H9 (cell line): Measurements from ENCODE around the gene GCC2. TPM values are rescaled to one million over a fixed set of nuclear protein-coding genes. Genes with fewer than 3 reads are reported as not detected.

Source experiments
- DNase-seq: peaks from one replicate; pipeline ENCODE4 v3.0.0-alpha.2; 2017
- H2AFZ ChIP-seq: one replicate; pipeline ENCODE4 v1.6.1; 2013; ENCODE audit warnings: mild to moderate bottlenecking, low read length, control low read depth, moderate library complexity
- H2AK5ac ChIP-seq: 2 replicates; pipeline ENCODE4 v1.6.1; 2013; ENCODE audit warnings: low read length, control low read depth, mixed read lengths; ENCODE audit not compliant: insufficient read length
- H2BK120ac ChIP-seq: one replicate; pipeline ENCODE4 v1.6.1; 2013; ENCODE audit warnings: low read depth, mild to moderate bottlenecking, low read length, control low read depth, inconsistent platforms; ENCODE audit not compliant: poor library complexity, severe bottlenecking
- H2BK12ac ChIP-seq: 2 replicates; pipeline ENCODE4 v1.6.1; 2013; ENCODE audit warnings: low read length, control low read depth, mixed read lengths, low read depth; ENCODE audit not compliant: insufficient read length
- H2BK15ac ChIP-seq: 2 replicates; pipeline ENCODE4 v1.6.1; 2013; ENCODE audit warnings: low read depth, low read length, control low read depth
- H2BK20ac ChIP-seq: one replicate; pipeline ENCODE4 v1.6.1; 2013; ENCODE audit warnings: low read depth, mild to moderate bottlenecking, low read length, control low read depth, inconsistent platforms; ENCODE audit not compliant: poor library complexity, severe bottlenecking
- H2BK5ac ChIP-seq: 2 replicates; pipeline ENCODE4 v1.6.1; 2013; ENCODE audit warnings: low read length, control low read depth, mixed read lengths; ENCODE audit not compliant: insufficient read length
- H3K14ac ChIP-seq: 2 replicates; pipeline ENCODE4 v1.6.1; 2013; ENCODE audit warnings: low read length, control low read depth; ENCODE audit not compliant: insufficient read depth
- H3K18ac ChIP-seq: 2 replicates; pipeline ENCODE4 v1.6.1; 2013; ENCODE audit warnings: low read depth, mild to moderate bottlenecking, mixed read lengths, low read length, control low read depth; ENCODE audit not compliant: insufficient read length
- H3K23ac ChIP-seq: 2 replicates; pipeline ENCODE4 v1.6.1; 2013; ENCODE audit warnings: low read length, control low read depth, mixed read lengths, low read depth; ENCODE audit not compliant: insufficient read length
- H3K23me2 ChIP-seq: 2 replicates; pipeline ENCODE4 v1.6.1; 2013; ENCODE audit warnings: low read depth, mild to moderate bottlenecking, mixed read lengths, low read length, control low read depth; ENCODE audit not compliant: insufficient read length, poor library complexity, severe bottlenecking
- H3K27ac ChIP-seq: 2 replicates; pipeline ENCODE4 v1.5.1; 2013; ENCODE audit warnings: low read length, control low read depth, mixed read lengths, low read depth; ENCODE audit not compliant: insufficient read length
- H3K27me3 ChIP-seq: 2 replicates; pipeline ENCODE4 v1.6.1; 2013; ENCODE audit warnings: low read length, control low read depth, inconsistent platforms; ENCODE audit not compliant: insufficient read depth
- H3K4ac ChIP-seq: 2 replicates; pipeline ENCODE4 v1.6.1; 2013; ENCODE audit warnings: low read depth, mild to moderate bottlenecking, control low read depth, inconsistent platforms, low read length, moderate library complexity
- H3K4me1 ChIP-seq: 2 replicates; pipeline ENCODE4 v1.6.1; 2013; ENCODE audit warnings: low read length, control low read depth, inconsistent platforms; ENCODE audit not compliant: insufficient read depth
- H3K4me2 ChIP-seq: 2 replicates; pipeline ENCODE4 v1.6.1; 2013; ENCODE audit warnings: low read length, control low read depth, mixed read lengths; ENCODE audit not compliant: insufficient read length, insufficient read depth
- H3K56ac ChIP-seq: 2 replicates; pipeline ENCODE4 v1.6.1; 2013; ENCODE audit warnings: low read depth, mild to moderate bottlenecking, mixed read lengths, low read length, control low read depth; ENCODE audit not compliant: insufficient read length
- H3K79me1 ChIP-seq: 2 replicates; pipeline ENCODE4 v1.6.1; 2013; ENCODE audit warnings: low read depth, mild to moderate bottlenecking, moderate library complexity, low read length, control low read depth, inconsistent platforms; ENCODE audit not compliant: insufficient read depth, poor library complexity, severe bottlenecking
- H3K79me2 ChIP-seq: 2 replicates; pipeline ENCODE4 v1.6.1; 2013; ENCODE audit warnings: low read length, control low read depth, inconsistent platforms; ENCODE audit not compliant: insufficient read depth
- H3K9ac ChIP-seq: 2 replicates; pipeline ENCODE4 v1.6.1; 2013; ENCODE audit warnings: low read length, control low read depth, mixed read lengths; ENCODE audit not compliant: insufficient read length; ENCODE audit errors: extremely low read depth
- H3K9me3 ChIP-seq: one replicate; pipeline ENCODE4 v1.6.1; 2013; ENCODE audit warnings: low read depth, low read length, inconsistent platforms; ENCODE audit not compliant: control insufficient read depth
- H3T11ph ChIP-seq: one replicate; pipeline ENCODE4 v1.6.1; 2013; ENCODE audit warnings: mild to moderate bottlenecking, low read length, control low read depth, inconsistent platforms
- H4K20me1 ChIP-seq: one replicate; pipeline ENCODE4 v1.6.1; 2013; ENCODE audit not compliant: control insufficient read depth, insufficient read length, insufficient read depth
- H4K5ac ChIP-seq: 2 replicates; pipeline ENCODE4 v1.6.1; 2013; ENCODE audit warnings: low read depth, mild to moderate bottlenecking, mixed read lengths, low read length, control low read depth; ENCODE audit not compliant: insufficient read length
- H4K8ac ChIP-seq: replicated peaks from 2 replicates; pipeline ENCODE4 v1.6.1; 2013; ENCODE audit warnings: low read length, control low read depth, mixed read lengths, low read depth; ENCODE audit not compliant: insufficient read length
- H4K91ac ChIP-seq: 2 replicates; pipeline ENCODE4 v1.6.1; 2013; ENCODE audit warnings: low read depth, mild to moderate bottlenecking, moderate library complexity, mixed read lengths, low read length, control low read depth; ENCODE audit not compliant: insufficient read length
- H3K27ac Mint-ChIP-seq, 3 experiments: 2 replicates in 2 of 3; 3 replicates in 1 of 3; pipeline ENCODE4 v1.8.0; 2020 to 2021; ENCODE audit warnings: mixed read lengths in 3 of 3, mild to moderate bottlenecking in 1 of 3, moderate library complexity in 1 of 3
- H3K27me3 Mint-ChIP-seq: 2 replicates; pipeline ENCODE4 v1.8.0; 2021; ENCODE audit warnings: low read depth, mild to moderate bottlenecking, moderate library complexity, mixed read lengths
- H3K36me3 Mint-ChIP-seq, 3 experiments: 2 replicates in 2 of 3; 3 replicates in 1 of 3; pipeline ENCODE4 v1.8.0; 2020 to 2021; ENCODE audit warnings: low read depth in 3 of 3, mixed read lengths in 3 of 3; ENCODE audit not compliant: insufficient read depth in 1 of 3
- H3K4me1 Mint-ChIP-seq, 2 experiments: 2 replicates each; pipeline ENCODE4 v1.8.0; 2020; ENCODE audit warnings: mixed read lengths in 2 of 2
- H3K4me3 Mint-ChIP-seq, 2 experiments: 2 replicates in 1 of 2; 3 replicates in 1 of 2; pipeline ENCODE4 v1.8.0; 2020 to 2021; ENCODE audit warnings: mild to moderate bottlenecking in 2 of 2, mixed read lengths in 2 of 2, moderate library complexity in 1 of 2
- H3K9me3 Mint-ChIP-seq, 2 experiments: 2 replicates in 1 of 2; 3 replicates in 1 of 2; pipeline ENCODE4 v1.8.0; 2020; ENCODE audit warnings: mild to moderate bottlenecking in 2 of 2, mixed read lengths in 2 of 2, moderate library complexity in 1 of 2
- WGBS: extraction: QIAGEN DNeasy Blood & Tissue Kit; methylation state at CpG from one replicate; pipeline ENCODE4 v1.1.7; 2013; ENCODE audit warnings: missing lambda C conversion rate, low lambda C conversion rate, mixed read lengths; ENCODE audit not compliant: insufficient read length; ENCODE audit errors: extremely low coverage; 5-methylcytosine and 5-hydroxymethylcytosine counted together
- total RNA-seq: library from RNA; stranded (reverse); gene quantifications from 2 replicates; pipeline ENCODE4 v1.2.1, GENCODE V29; 2021
- TF ChIP-seq, protein P1 (sequence below): fragments of 200-600 bp; sonication (generic); conservative IDR thresholded peaks from 3 replicates; pipeline ENCODE4 v1.8.0; 2021; ENCODE audit warnings: antibody characterized with exemption, mild to moderate bottlenecking

Gene GCC2
- total RNA-seq, 1 experiment from 2014 or later: 53.3 TPM

DNA sequence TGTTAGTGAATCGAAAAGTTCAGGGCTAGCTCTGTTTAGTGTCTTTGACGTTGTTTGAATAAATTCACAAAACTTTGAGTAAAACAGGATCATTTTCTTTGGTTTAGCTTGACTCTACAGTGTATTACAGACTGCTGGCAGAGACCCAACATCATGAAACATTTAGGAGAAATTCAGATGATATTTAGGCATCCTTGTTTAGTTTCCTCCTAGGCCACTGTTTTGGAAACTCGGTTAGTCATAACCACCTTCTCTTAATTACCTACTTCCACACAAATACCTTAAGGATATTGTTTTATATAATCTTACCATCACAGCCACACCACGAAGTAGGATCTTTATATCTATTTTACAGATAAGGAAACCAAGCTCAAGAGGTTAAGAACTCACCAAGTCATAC lies 93.1 kb downstream of the GCC2 start:
- Histone ChIP-seq H3K23ac (no peak overlapping the region), H3K79me2 (peaks cover 6% of the 10 kb centered on the region; the same call in 1 of the 2 replicates), H3K27ac (no peak overlapping the region), H3K9ac (no peak overlapping the region), H4K20me1 (no peaks in the 10 kb centered on the region), H3K27me3 (no peaks in the 10 kb centered on the region; the same call in 1 of the 2 replicates), H3K56ac (no peak overlapping the region), H4K8ac (no peak overlapping the region), H4K91ac (no peak overlapping the region), H3K18ac (no peak overlapping the region), H2BK12ac (no peak overlapping the region), H3K14ac (no peak overlapping the region), H3K79me1 (peaks cover 5% of the 10 kb centered on the region), H4K5ac (no peak overlapping the region), H2BK5ac (no peak overlapping the region), H2BK15ac (no peak overlapping the region), H2BK20ac (no peak overlapping the region), H2AFZ (no peak overlapping the region), H2BK120ac (no peak overlapping the region), H2AK5ac (no peak overlapping the region), H3K9me3 (no peaks in the 10 kb centered on the region), H3K4me1 (no peaks in the 10 kb centered on the region), H3K4ac (no peak overlapping the region), H3T11ph (no peak overlapping the region), H3K4me2 (no peak overlapping the region), H3K23me2 (no peaks in the 10 kb centered on the region)
- no CpG with 5 or more reads among the region's 4 CpGs for WGBS
- Mint-ChIP-seq H3K4me3 (no peak overlapping the region), H3K27me3 (no peaks in the 10 kb centered on the region), H3K4me1 (peaks cover 11 to 14% of the 10 kb centered on the region in 2 experiments), H3K36me3 (peaks cover 12 to 20% (median 12%) of the 10 kb centered on the region in 3 experiments; a peak in 5 of 7 replicates), H3K9me3 (peaks cover 5 to 6% of the 10 kb centered on the region in 2 experiments; a peak in 4 of 5 replicates), H3K27ac (no peak overlapping the region)
- no peak for DNase-seq
- TF ChIP-seq, protein P1, sequence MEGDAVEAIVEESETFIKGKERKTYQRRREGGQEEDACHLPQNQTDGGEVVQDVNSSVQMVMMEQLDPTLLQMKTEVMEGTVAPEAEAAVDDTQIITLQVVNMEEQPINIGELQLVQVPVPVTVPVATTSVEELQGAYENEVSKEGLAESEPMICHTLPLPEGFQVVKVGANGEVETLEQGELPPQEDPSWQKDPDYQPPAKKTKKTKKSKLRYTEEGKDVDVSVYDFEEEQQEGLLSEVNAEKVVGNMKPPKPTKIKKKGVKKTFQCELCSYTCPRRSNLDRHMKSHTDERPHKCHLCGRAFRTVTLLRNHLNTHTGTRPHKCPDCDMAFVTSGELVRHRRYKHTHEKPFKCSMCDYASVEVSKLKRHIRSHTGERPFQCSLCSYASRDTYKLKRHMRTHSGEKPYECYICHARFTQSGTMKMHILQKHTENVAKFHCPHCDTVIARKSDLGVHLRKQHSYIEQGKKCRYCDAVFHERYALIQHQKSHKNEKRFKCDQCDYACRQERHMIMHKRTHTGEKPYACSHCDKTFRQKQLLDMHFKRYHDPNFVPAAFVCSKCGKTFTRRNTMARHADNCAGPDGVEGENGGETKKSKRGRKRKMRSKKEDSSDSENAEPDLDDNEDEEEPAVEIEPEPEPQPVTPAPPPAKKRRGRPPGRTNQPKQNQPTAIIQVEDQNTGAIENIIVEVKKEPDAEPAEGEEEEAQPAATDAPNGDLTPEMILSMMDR: no peak
